H1 (cell line): Measurements from ENCODE around the gene RAB38. TPM values are rescaled to one million over a fixed set of nuclear protein-coding genes. Genes with fewer than 3 reads are reported as not detected.

Source experiments
- CTCF ChIA-PET: fragments of 300-600 bp; sonication (Branson Sonifier 250); formaldehyde crosslinking; loops from one replicate; lab custom pipeline; 2021; ENCODE audit not compliant: partially characterized antibody; lab: Charles Lee
- POLR2A ChIA-PET: fragments of 300-600 bp; sonication (Branson Sonifier 250); formaldehyde crosslinking; loops from one replicate; lab custom pipeline; 2021; ENCODE audit warnings: inconsistent platforms; ENCODE audit not compliant: partially characterized antibody; lab: Charles Lee
- DNase-seq, 2 experiments: peaks; one replicate each; pipeline versions ENCODE4 v3.0.0 to v3.0.0-alpha.2; 2010 to 2022; ENCODE audit warnings: low spot score in 2 of 2, low read depth in 1 of 2, mixed read lengths in 1 of 2
- FAIRE-seq: peaks from 2 replicates; lab custom pipeline; 2011; peaks lifted over from hg19 to GRCh38; lab: Jason Lieb, UNC
- H2AFZ ChIP-seq: 2 replicates; pipeline ENCODE4 v1.8.1; 2012; ENCODE audit warnings: low read length, inconsistent platforms
- H2AK5ac ChIP-seq: 2 replicates; pipeline ENCODE4 v1.6.1; 2013; ENCODE audit warnings: low read depth, low read length
- H2BK120ac ChIP-seq: replicated peaks from 2 replicates; pipeline ENCODE3; 2013; ENCODE audit warnings: low read depth, low read length, inconsistent platforms
- H2BK12ac ChIP-seq: 2 replicates; pipeline ENCODE4 v1.6.1; 2013; ENCODE audit warnings: low read depth, low read length
- H2BK15ac ChIP-seq: 2 replicates; pipeline ENCODE4 v1.6.1; 2013; ENCODE audit warnings: low read length
- H2BK20ac ChIP-seq: 2 replicates; pipeline ENCODE4 v1.6.1; 2013; ENCODE audit warnings: low read length
- H2BK5ac ChIP-seq: 2 replicates; pipeline ENCODE4 v1.6.1; 2013; ENCODE audit warnings: low read depth, low read length
- H3K14ac ChIP-seq: 2 replicates; pipeline ENCODE4 v1.6.1; 2013; ENCODE audit warnings: inconsistent platforms; ENCODE audit not compliant: insufficient read length
- H3K18ac ChIP-seq: 2 replicates; pipeline ENCODE4 v1.6.1; 2013; ENCODE audit warnings: low read length; ENCODE audit errors: extremely low read depth
- H3K23ac ChIP-seq: 2 replicates; pipeline ENCODE4 v1.6.1; 2013; ENCODE audit warnings: inconsistent platforms; ENCODE audit not compliant: insufficient read length
- H3K23me2 ChIP-seq: 2 replicates; pipeline ENCODE4 v1.6.1; 2013; ENCODE audit warnings: low read depth, low read length
- H3K27ac ChIP-seq: 2 replicates; pipeline ENCODE4 v1.6.1; 2011; ENCODE audit warnings: low read depth, low read length, inconsistent platforms
- H3K27me3 ChIP-seq, 4 experiments: replicated peaks in 1 of 4; 1 replicate in 1 of 4; 2 replicates in 3 of 4; pipeline versions ENCODE4 v1.6.1 to v1.8.1; 2011 to 2013; ENCODE audit warnings: low read length in 3 of 4, mild to moderate bottlenecking in 3 of 4, inconsistent platforms in 2 of 4, mixed read lengths in 2 of 4, moderate library complexity in 1 of 4; ENCODE audit not compliant: control insufficient read depth in 3 of 4, insufficient read depth in 3 of 4; ENCODE audit errors: extremely low read depth in 1 of 4
- H3K36me3 ChIP-seq, 4 experiments: 2 replicates each; pipeline versions ENCODE4 v1.6.1 to v1.8.1; 2011 to 2013; ENCODE audit warnings: mild to moderate bottlenecking in 4 of 4, low read length in 3 of 4, moderate library complexity in 2 of 4, control low read depth in 1 of 4, inconsistent platforms in 1 of 4; ENCODE audit not compliant: insufficient read depth in 4 of 4, control insufficient read depth in 2 of 4
- H3K4ac ChIP-seq: replicated peaks from 2 replicates; pipeline ENCODE3; 2013; ENCODE audit warnings: low read length, low read depth, mixed read lengths, inconsistent platforms; ENCODE audit not compliant: insufficient read length
- H3K4me1 ChIP-seq, 4 experiments: replicated peaks in 1 of 4; 1 replicate in 1 of 4; 2 replicates in 3 of 4; pipeline versions ENCODE4 v1.6.1 to v1.8.1; 2011 to 2013; ENCODE audit warnings: low read length in 3 of 4, inconsistent platforms in 2 of 4, mixed read lengths in 1 of 4; ENCODE audit not compliant: insufficient read depth in 4 of 4, control insufficient read depth in 3 of 4
- H3K4me2 ChIP-seq, 2 experiments: 2 replicates each; pipeline versions ENCODE4 v1.6.1 to v1.8.1; 2011 to 2013; ENCODE audit warnings: low read depth in 2 of 2, low read length in 2 of 2, control low read depth in 1 of 2, inconsistent platforms in 1 of 2, mild to moderate bottlenecking in 1 of 2; ENCODE audit not compliant: insufficient read depth in 1 of 2
- H3K4me3 ChIP-seq, 4 experiments: fragments of 200-600, 300-600 bp in 1 of 4; sonication (generic), shearing (Covaris generic), sonication (Bioruptor Twin) in 1 of 4; 2 replicates each; pipeline versions ENCODE4 v1.5.1 to v1.8.1; 2011 to 2016; ENCODE audit warnings: low read length in 4 of 4, low read depth in 3 of 4, control low read depth in 2 of 4, inconsistent platforms in 2 of 4, mild to moderate bottlenecking in 2 of 4, mixed read lengths in 1 of 4, moderate library complexity in 1 of 4; ENCODE audit not compliant: insufficient read depth in 2 of 4; ENCODE audit errors: extremely low read depth in 1 of 4
- H3K56ac ChIP-seq: replicated peaks from 2 replicates; pipeline ENCODE3; 2013; ENCODE audit warnings: low read depth, mild to moderate bottlenecking, mixed read lengths, low read length, inconsistent platforms; ENCODE audit not compliant: insufficient read length
- H3K79me1 ChIP-seq: 2 replicates; pipeline ENCODE4 v1.6.1; 2013; ENCODE audit warnings: low read depth, low read length, control low read depth
- H3K79me2 ChIP-seq, 2 experiments: 2 replicates each; pipeline versions ENCODE4 v1.6.1 to v1.8.1; 2012 to 2013; ENCODE audit warnings: low read length in 2 of 2, mild to moderate bottlenecking in 2 of 2, inconsistent platforms in 1 of 2; ENCODE audit not compliant: insufficient read depth in 2 of 2, control insufficient read depth in 1 of 2
- H3K9ac ChIP-seq, 4 experiments: replicated peaks in 1 of 4; 1 replicate in 1 of 4; 2 replicates in 3 of 4; pipeline versions ENCODE4 v1.6.1 to v1.8.1; 2011 to 2013; ENCODE audit warnings: low read depth in 3 of 4, low read length in 3 of 4, control low read depth in 2 of 4, mild to moderate bottlenecking in 2 of 4, moderate library complexity in 2 of 4, inconsistent platforms in 1 of 4; ENCODE audit errors: extremely low read depth in 1 of 4
- H3K9me3 ChIP-seq, 2 experiments: 2 replicates each; pipeline versions ENCODE4 v1.6.1 to v1.8.1; 2012 to 2013; ENCODE audit warnings: mild to moderate bottlenecking in 2 of 2, moderate library complexity in 2 of 2, control low read depth in 1 of 2, inconsistent platforms in 1 of 2, low read depth in 1 of 2, low read length in 1 of 2, mixed read lengths in 1 of 2; ENCODE audit not compliant: insufficient read depth in 2 of 2
- H4K20me1 ChIP-seq, 2 experiments: replicated peaks in 1 of 2; 2 replicates each; pipeline versions ENCODE3 to v1.8.1; 2011 to 2013; ENCODE audit warnings: inconsistent platforms in 2 of 2, low read length in 2 of 2, mild to moderate bottlenecking in 1 of 2; ENCODE audit not compliant: insufficient read depth in 2 of 2, control insufficient read depth in 1 of 2
- H4K5ac ChIP-seq: 2 replicates; pipeline ENCODE4 v1.6.1; 2013; ENCODE audit warnings: low read length, low read depth, mixed read lengths, inconsistent platforms; ENCODE audit not compliant: insufficient read length
- H4K8ac ChIP-seq: 2 replicates; pipeline ENCODE4 v1.8.0; 2013; ENCODE audit warnings: mild to moderate bottlenecking, moderate library complexity, low read length, inconsistent platforms; ENCODE audit not compliant: insufficient read depth; ENCODE audit errors: extremely low read depth
- H4K91ac ChIP-seq: replicated peaks from 2 replicates; pipeline ENCODE3; 2013; ENCODE audit warnings: low read length, mixed read lengths, inconsistent platforms; ENCODE audit not compliant: insufficient read length
- CBX5 ChIP-seq: fragments of 300-800, 300-1000 bp; sonication (generic); IDR thresholded peaks from 2 replicates; pipeline ENCODE4 v1.7.1; 2016; ENCODE audit warnings: antibody characterized with exemption, low read length, low read depth
- WGBS, 2 experiments: shearing (Covaris generic) in 1 of 2; methylation state at CpG; one replicate each; pipeline versions ENCODE4 v1.1.6 to v1.1.7; 2013 to 2015; ENCODE audit warnings: low lambda C conversion rate in 2 of 2, mixed read lengths in 2 of 2, inconsistent platforms in 1 of 2, low coverage in 1 of 2, missing lambda C conversion rate in 1 of 2; ENCODE audit not compliant: insufficient replicate concordance in 2 of 2, insufficient coverage in 1 of 2, insufficient read length in 1 of 2; ENCODE audit errors: extremely low coverage in 1 of 2, missing lambda C conversion rate in 1 of 2; 5-methylcytosine and 5-hydroxymethylcytosine counted together
- polyA plus RNA-seq, 7 experiments: library from polyadenylated mRNA; depleted of rRNA in 3 of 7; stranded (reverse) in 5 of 7; unstranded in 2 of 7; fragments of >200 nt in 5 of 7; fragments of 200-250 nt in 2 of 7; gene quantifications; 1 replicate in 5 of 7; 2 replicates in 1 of 7; 4 replicates in 1 of 7; pipeline versions ENCODE4 v1.2.1 to v1.2.3, GENCODE V29; 2011 to 2013; ENCODE audit warnings: missing spikeins in 2 of 7, mixed read lengths in 2 of 7
- total RNA-seq: library from RNA; stranded (reverse); fragmentation: NEBNext Ultra II Directional; extraction: Animal tissue kit (Norgen Biotek cat#: 25700); gene quantifications from 2 replicates; pipeline ENCODE4 v1.2.1, GENCODE V29; 2021

Gene RAB38
- total and polyA plus RNA-seq, 2 of the 8 experiments (the other 6 are each of a cell fraction or from before 2014, with no cell fraction given), result 15.4 to 16.5 TPM

DNA sequence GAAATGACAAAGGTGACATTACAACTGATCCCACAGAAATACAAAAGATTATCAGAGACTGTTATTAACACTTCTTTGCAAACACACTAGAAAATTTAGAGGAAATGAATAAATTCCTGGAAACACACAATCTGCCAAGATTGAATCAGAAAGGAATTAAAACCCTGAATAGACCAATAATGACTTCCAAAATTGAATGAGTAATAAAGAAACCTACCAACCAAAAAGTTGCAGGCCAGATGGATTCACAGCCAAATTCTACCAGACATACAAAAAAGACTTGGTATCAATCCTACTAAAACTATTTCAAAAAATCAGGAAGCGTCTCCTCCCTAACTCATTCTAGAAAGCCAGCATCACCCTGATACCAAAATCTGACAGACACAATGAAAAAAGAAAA is 17.2 kb downstream of the RAB38 start:
- Histone ChIP-seq H4K8ac (no peak overlapping the region), H3K14ac (no peak overlapping the region), H3K9ac (no peak overlapping the region), H2BK5ac (no peak overlapping the region), H4K20me1 (no peaks in the 10 kb centered on the region), H3K4ac (no peak overlapping the region), H4K91ac (no peak overlapping the region), H3K23ac (no peak overlapping the region), H3K4me1 (no peaks in the 10 kb centered on the region), H3K36me3 (no peaks in the 10 kb centered on the region), H3K79me2 (peaks cover 0 to 2% of the 10 kb centered on the region in 2 experiments; a peak in 2 of 4 replicates), H3K27me3 (no peaks in the 10 kb centered on the region), H3K18ac (no peak overlapping the region), H2BK20ac (no peak overlapping the region), H4K5ac (no peak overlapping the region), H3K79me1 (no peaks in the 10 kb centered on the region), H2AK5ac (no peak overlapping the region), H3K27ac (no peak overlapping the region), H3K56ac (no peak overlapping the region), H2BK120ac (no peak overlapping the region), H3K4me2 (no peak overlapping the region), H3K9me3 (peaks cover 11% of the 10 kb centered on the region in 2 experiments), H2BK15ac (no peak overlapping the region), H3K4me3 (no peak overlapping the region), H3K23me2 (no peaks in the 10 kb centered on the region), H2AFZ (no peak overlapping the region), H2BK12ac (no peak overlapping the region)
- DNase-seq, result no peak
- POLR2A ChIA-PET, result no interaction called here
- TF ChIP-seq CBX5, result no peak
- no peak for FAIRE-seq
- CTCF ChIA-PET, result no interaction called here
- WGBS, 2 experiments, result 100% methylated on average over 1 of the region's 1 CpG; no CpG with 5 or more reads in 1 of the 2 experiments
